Measurements from ENCODE around the gene HERC2.

- TF ChIP-seq CTCF (IDR thresholded peaks at IDR 0.05 in 8 of 11, conservative IDR thresholded peaks at IDR 0.05 in 3 of 11) (no peak), POLR2A (IDR thresholded peaks at IDR 0.05) (no peak), POLR2AphosphoS5 (IDR thresholded peaks at IDR 0.05) (no peak)
These were observed 190.6 kb downstream of the HERC2 start for GRCh38 chr15:28131400-28131799.

Measured in spleen (tissue), 7 donors.